Measurements from ENCODE around the gene ZNF777. TPM values are rescaled to one million over a fixed set of nuclear protein-coding genes. Genes with fewer than 3 reads are reported as not detected.

The ZNF777 gene
- total and polyA plus RNA-seq, 2 of the 4 experiments (the other 2 are of a cell fraction): 3.2 to 6.5 TPM

DNA sequence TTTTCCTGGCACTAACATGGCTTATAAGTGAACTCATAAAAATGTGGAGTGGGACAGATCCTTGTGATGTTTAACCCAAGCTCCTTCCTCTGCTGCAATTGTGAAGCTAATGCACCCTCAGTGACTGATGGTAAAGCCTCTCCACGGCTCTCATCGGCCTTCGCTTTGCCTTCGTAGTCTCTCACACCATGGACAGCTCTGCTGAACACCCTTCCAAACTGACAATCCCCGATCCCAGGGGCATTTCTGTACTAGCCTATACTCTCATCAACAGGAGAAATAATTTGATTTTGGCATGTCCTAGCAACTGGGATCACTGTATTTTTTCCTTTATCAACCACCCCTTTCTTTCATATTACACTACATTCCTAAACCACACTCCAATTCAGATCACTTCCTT is 6.1 kb downstream of the ZNF777 start:
- Histone ChIP-seq H2BK5ac (ENCODE audit: low read depth, low read length, poor library complexity, severe bottlenecking) (no peak overlapping the region), H2AK9ac (replicated peaks; ENCODE audit: low read depth, low read length, poor library complexity) (no peak overlapping the region), H3K18ac (ENCODE audit: low read depth, low read length) (no peak overlapping the region), H3K27ac (ENCODE audit: insufficient read depth, low read length) (no peak overlapping the region), H3K27me3 (ENCODE audit: control insufficient read depth, insufficient read depth, low read length) (no peaks in the 10 kb centered on the region), H3K4me2 (ENCODE audit: low read depth, low read length) (no peak overlapping the region), H3K4me1 (ENCODE audit: control insufficient read depth, insufficient read depth, low read length) (peaks cover 3% of the 10 kb centered on the region; the same call in 1 of the 2 replicates), H2BK15ac (ENCODE audit: low read depth, low read length) (no peak overlapping the region), H3K4me3 (ENCODE audit: insufficient read depth, low read depth, low read length) (no peak overlapping the region), H3K36me3 (ENCODE audit: control insufficient read depth, insufficient read depth, low read length) (peaks cover 47% of the 10 kb centered on the region), H3K4ac (ENCODE audit: low read depth, low read length) (no peak overlapping the region), H3K9me1 (ENCODE audit: insufficient read depth, low read length) (peaks cover 2% of the 10 kb centered on the region; the same call in 1 of the 2 replicates), H4K91ac (ENCODE audit: insufficient read depth, low read depth, low read length) (no peak overlapping the region), H3K23ac (ENCODE audit: low read depth, low read length) (no peak overlapping the region), H2AK5ac (ENCODE audit: low read depth, low read length) (no peak overlapping the region), H3K9me3 (ENCODE audit: control insufficient read depth, insufficient read depth, low read length) (no peaks in the 10 kb centered on the region), H3K56ac (ENCODE audit: extremely low read depth, insufficient read depth, low read length) (no peak overlapping the region), H2BK120ac (ENCODE audit: low read depth, low read length) (no peak overlapping the region), H3K79me1 (ENCODE audit: low read depth in 1 of 2, low read length in 2 of 2) (peaks cover 33 to 46% of the 10 kb centered on the region in 2 experiments), H3K9ac (ENCODE audit: low read depth, low read length) (no peak overlapping the region), H4K20me1 (ENCODE audit: insufficient read depth, low read length) (peaks cover 16% of the 10 kb centered on the region), H3K14ac (replicated peaks; ENCODE audit: low read depth, low read length) (no peak overlapping the region), H4K8ac (ENCODE audit: low read depth in 2 of 2, low read length in 2 of 2) (no peak overlapping the region), H4K5ac (ENCODE audit: low read depth, low read length) (no peak overlapping the region), H2AFZ (replicated peaks; ENCODE audit: low read length, poor library complexity) (no peak overlapping the region), H2BK20ac (ENCODE audit: low read depth, low read length) (no peak overlapping the region)
- in situ Hi-C loops (cut with MboI; ENCODE audit: low sequenced_read_pairs): no loop called here
- 98% methylated on average over 5 of the region's 5 CpGs; no CpG with 5 or more reads in 1 of the 2 experiments for WGBS, 2 experiments (ENCODE audit: extremely low coverage in 2 of 2, insufficient read length in 1 of 2)
- ChIA-PET CTCF (no interaction called here), POLR2A (ENCODE audit: unreplicated experiment) (no interaction called here)
- DNase-seq: no peak
- dilution Hi-C loops (cut with HindIII; ENCODE audit: low sequenced_read_pairs, unreplicated experiment): no loop called here
- no TSS peak for BruUV-seq (replicated peaks)
- TF ChIP-seq, protein P1, sequence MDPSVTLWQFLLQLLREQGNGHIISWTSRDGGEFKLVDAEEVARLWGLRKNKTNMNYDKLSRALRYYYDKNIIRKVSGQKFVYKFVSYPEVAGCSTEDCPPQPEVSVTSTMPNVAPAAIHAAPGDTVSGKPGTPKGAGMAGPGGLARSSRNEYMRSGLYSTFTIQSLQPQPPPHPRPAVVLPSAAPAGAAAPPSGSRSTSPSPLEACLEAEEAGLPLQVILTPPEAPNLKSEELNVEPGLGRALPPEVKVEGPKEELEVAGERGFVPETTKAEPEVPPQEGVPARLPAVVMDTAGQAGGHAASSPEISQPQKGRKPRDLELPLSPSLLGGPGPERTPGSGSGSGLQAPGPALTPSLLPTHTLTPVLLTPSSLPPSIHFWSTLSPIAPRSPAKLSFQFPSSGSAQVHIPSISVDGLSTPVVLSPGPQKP (IDR thresholded peaks at IDR 0.05; ENCODE audit: borderline replicate concordance, low read depth, low read length): no peak
- TF ChIP-seq CEBPB (IDR thresholded peaks at IDR 0.05; ENCODE audit: low read depth, low read length) (no peak), SMC3 (IDR thresholded peaks at IDR 0.05; ENCODE audit: low read depth, low read length) (no peak), RAD21 (IDR thresholded peaks at IDR 0.05; ENCODE audit: low read length) (no peak)
- intact Hi-C loops (cut with micrococcal nuclease): no loop called here
- ATAC-seq (ENCODE audit: low read depth): no peak

All from IMR-90 (cell line).